Cardiac septum (tissue), 1 donor: ENCODE results near the gene KIF23. TPM values are rescaled to one million over a fixed set of nuclear protein-coding genes. Genes with fewer than 3 reads are reported as not detected.
"Not testable (repeated sequence)": the region's sequence is repeated elsewhere in the genome, so short reads cannot be mapped to it uniquely, and the experiment has no call there.

ENCODE experiments used
- DNase-seq: peaks from one replicate; pipeline ENCODE4 v3.0.0-alpha.2; 2020; ENCODE audit warnings: low spot score
- intact Hi-C: fragments of 100-400 bp; cut with DNase I; formaldehyde crosslinking; loops from one replicate; pipeline ENCODE4 v1.14.0; 2022
- long read RNA-seq: library from polyadenylated mRNA; unstranded; transcript quantifications from one replicate; pipeline ENCODE4 v2.0.0, GENCODE V29; 2021
- total RNA-seq: library from RNA; stranded (reverse); fragmentation: NEBNext Ultra II Directional; extraction: Animal tissue kit (Norgen Biotek cat#: 25700); gene quantifications from one replicate; pipeline ENCODE4 v1.2.1, GENCODE V29; 2021
- donor health status: DM: no; HTN: no; CAD: no.

KIF23 gene
- 1.3 TPM for total RNA-seq
- long read RNA-seq, partial matches to known transcripts = 0 of 1 reads
- long read RNA-seq, other reads (novel, unspliced or antisense) = 1 of 1 reads

- peak; percentile 96 for DNase-seq
- intact Hi-C loops = no loop called here
Measured at GRCh38 chr15:69413822-69414700, at the start of gene KIF23. TSS of gene KIF23 (plus strand) at chr15:69414349. CDS start at chr15:69414466, 117 bp downstream.

- intact Hi-C loops = no loop called here
- no peak for DNase-seq
Measured at GRCh38 chr15:69367236-69367635, 46.9 kb upstream of the KIF23 start.

GRCh38 chr15:69369631-69370030 lies 44.5 kb upstream of the KIF23 start:
- DNase-seq = no peak
- intact Hi-C loops = no loop called here

- no peak for DNase-seq
- intact Hi-C loops = no loop called here
Measured at GRCh38 chr15:69373406-69373805, 40.7 kb upstream of the KIF23 start.

GRCh38 chr15:69375151-69375790 lies 38.9 kb upstream of the KIF23 start:
- no peak for DNase-seq
- intact Hi-C loops = no loop called here

- intact Hi-C loops = no loop called here
Measured at GRCh38 chr15:69377216-69377970, 36.8 kb upstream of the KIF23 start.

GRCh38 chr15:69380100-69380725 lies 33.9 kb upstream of the KIF23 start:
- DNase-seq = no peak
- intact Hi-C loops = no loop called here

More at GRCh38 chr15:69377216-69377970, 36.8 kb upstream of the KIF23 start:
- DNase-seq = no peak

GRCh38 chr15:69380726-69381105 lies 33.4 kb upstream of the KIF23 start:
- intact Hi-C loops = no loop called here
- no peak for DNase-seq

- intact Hi-C loops, DNase-seq: not testable (repeated sequence)
Measured at GRCh38 chr15:69382176-69382575, 32.0 kb upstream of the KIF23 start.

- DNase-seq = not testable (repeated sequence)
Measured at GRCh38 chr15:69384066-69384465, 30.1 kb upstream of the KIF23 start.

GRCh38 chr15:69384626-69385598 lies 29.2 kb upstream of the KIF23 start:
- DNase-seq = no peak
- intact Hi-C loops = no loop called here

More at GRCh38 chr15:69384066-69384465, 30.1 kb upstream of the KIF23 start:
- intact Hi-C loops = not testable (repeated sequence)

- intact Hi-C loops = no loop called here
- no peak for DNase-seq
Measured at GRCh38 chr15:69385831-69386230, 28.3 kb upstream of the KIF23 start.

- no peak for DNase-seq
- intact Hi-C loops = no loop called here
Measured at GRCh38 chr15:69386284-69386683, 27.9 kb upstream of the KIF23 start.

GRCh38 chr15:69388260-69388705 lies 25.9 kb upstream of the KIF23 start:
- no peak for DNase-seq
- intact Hi-C loops = no loop called here

- intact Hi-C loops = no loop called here
- DNase-seq = no peak
Measured at GRCh38 chr15:69389426-69389825, 24.7 kb upstream of the KIF23 start.

- intact Hi-C loops = loop anchor here (10.0 kb wide), 1 partner anchor 116 kb away; no protein-coding TSS in a partner anchor
- no peak for DNase-seq
Measured at GRCh38 chr15:69390575-69390974, 23.6 kb upstream of the KIF23 start.

- intact Hi-C loops = loop anchor here (10.0 kb wide), 1 partner anchor 116 kb away; no protein-coding TSS in a partner anchor
- DNase-seq = no peak
Measured at GRCh38 chr15:69391046-69391757, 22.9 kb upstream of the KIF23 start.
